Endothelial cell of umbilical vein (primary cell): Measurements from ENCODE around the gene LCOR. TPM values are rescaled to one million over a fixed set of nuclear protein-coding genes. Genes with fewer than 3 reads are reported as not detected.

Experiments used
- BruUV-seq: library from RNA; stranded (reverse); fragments of 400-500 nt; replicated peaks from 2 replicates; lab custom pipeline; 2021; lab: Mats Ljungman, UMichigan
- CTCF ChIA-PET: fragments of 300-600, 350-600 bp; sonication (Branson Sonifier 250); formaldehyde crosslinking; loops from one replicate; lab custom pipeline; 2021; ENCODE audit warnings: antibody characterized with exemption, inconsistent platforms; lab: Charles Lee
- POLR2A ChIA-PET: fragments of 300-600, 350-600 bp; sonication (Branson Sonifier 250); formaldehyde crosslinking; loops from one replicate; lab custom pipeline; 2021; ENCODE audit warnings: antibody characterized with exemption, inconsistent platforms; lab: Charles Lee
- DNase-seq: peaks from one replicate; pipeline ENCODE4 v3.0.0-alpha.2; 2011; ENCODE audit warnings: low read depth, low spot score
- FAIRE-seq: peaks from 2 replicates; lab custom pipeline; 2011; peaks lifted over from hg19 to GRCh38; lab: Jason Lieb, UNC
- H2AFZ ChIP-seq: 2 replicates; pipeline ENCODE4 v1.6.0; 2012; ENCODE audit warnings: low read depth, low read length, control low read depth, inconsistent platforms
- H3K27ac ChIP-seq: 2 replicates; pipeline ENCODE4 v1.5.1; 2011; ENCODE audit warnings: low read depth, mild to moderate bottlenecking, control low read depth, low read length, moderate library complexity; ENCODE audit not compliant: insufficient read depth
- H3K27me3 ChIP-seq, 2 experiments: 2 replicates each; pipeline versions ENCODE4 v1.6.0 to v1.6.1; 2011; ENCODE audit warnings: low read length in 2 of 2, mixed read lengths in 1 of 2; ENCODE audit not compliant: control insufficient read depth in 2 of 2, insufficient read depth in 2 of 2
- H3K36me3 ChIP-seq, 2 experiments: 2 replicates in 1 of 2; 3 replicates in 1 of 2; pipeline ENCODE4 v1.5.1; 2011; ENCODE audit warnings: low read length in 2 of 2, mild to moderate bottlenecking in 1 of 2, moderate library complexity in 1 of 2; ENCODE audit not compliant: control insufficient read depth in 2 of 2, insufficient read depth in 2 of 2; ENCODE audit errors: extremely low read depth in 1 of 2
- H3K4me1 ChIP-seq: 3 replicates; pipeline ENCODE4 v1.5.1; 2011; ENCODE audit warnings: mild to moderate bottlenecking, low read length; ENCODE audit not compliant: control insufficient read depth, insufficient read depth; ENCODE audit errors: extremely low read depth
- H3K4me2 ChIP-seq: 2 replicates; pipeline ENCODE4 v1.6.1; 2011; ENCODE audit warnings: low read length, control low read depth, mixed read lengths; ENCODE audit not compliant: insufficient read depth
- H3K4me3 ChIP-seq, 3 experiments: fragments of 200-600 bp in 1 of 3; sonication (generic), shearing (Covaris generic) in 1 of 3; replicated peaks in 1 of 3; 2 replicates each; pipeline ENCODE4 v1.5.1; 2011 to 2016; ENCODE audit warnings: control low read depth in 3 of 3, low read length in 3 of 3, mild to moderate bottlenecking in 2 of 3, inconsistent platforms in 1 of 3, low read depth in 1 of 3, moderate library complexity in 1 of 3; ENCODE audit not compliant: insufficient read depth in 1 of 3
- H3K79me2 ChIP-seq: 2 replicates; pipeline ENCODE4 v1.6.0; 2012; ENCODE audit warnings: low read length, inconsistent platforms; ENCODE audit not compliant: control insufficient read depth, insufficient read depth
- H3K9ac ChIP-seq: replicated peaks from 2 replicates; pipeline ENCODE3; 2011; ENCODE audit warnings: low read length, control low read depth; ENCODE audit not compliant: insufficient read depth; ENCODE audit errors: extremely low read depth
- H3K9me1 ChIP-seq: replicated peaks from 3 replicates; pipeline ENCODE4 v1.6.0; 2011; ENCODE audit warnings: mild to moderate bottlenecking, low read length; ENCODE audit not compliant: control insufficient read depth, insufficient read depth; ENCODE audit errors: extremely low read depth
- H3K9me3 ChIP-seq: replicated peaks from 2 replicates; pipeline ENCODE4 v1.5.1; 2012; ENCODE audit warnings: low read length, inconsistent platforms; ENCODE audit not compliant: control insufficient read depth, insufficient read depth
- H4K20me1 ChIP-seq: replicated peaks from 2 replicates; pipeline ENCODE3; 2011; ENCODE audit warnings: mild to moderate bottlenecking, low read length; ENCODE audit not compliant: control insufficient read depth, insufficient read depth; ENCODE audit errors: extremely low read depth
- CTCF ChIP-seq, 2 donors: IDR thresholded peaks; 1 replicate in 1 of 2; 2 replicates in 1 of 2; pipeline ENCODE4 v1.5.1; 2011; ENCODE audit warnings: low read length in 2 of 2, mild to moderate bottlenecking in 2 of 2, moderate library complexity in 2 of 2, control low read depth in 1 of 2, inconsistent platforms in 1 of 2, low read depth in 1 of 2; ENCODE audit not compliant: insufficient read depth in 1 of 2; ENCODE audit errors: extremely low read depth in 1 of 2
- EZH2 ChIP-seq: IDR thresholded peaks from 2 replicates; pipeline ENCODE4 v1.6.1; 2012; ENCODE audit warnings: borderline replicate concordance, low read depth, mild to moderate bottlenecking, moderate library complexity, low read length, inconsistent platforms; ENCODE audit not compliant: severe bottlenecking
- FOS ChIP-seq: IDR thresholded peaks from 2 replicates; pipeline ENCODE4 v1.6.1; 2011; ENCODE audit warnings: mild to moderate bottlenecking, low read length, moderate library complexity, borderline replicate concordance; ENCODE audit not compliant: insufficient read depth
- GATA2 ChIP-seq: IDR thresholded peaks from 2 replicates; pipeline ENCODE4 v1.7.0; 2011; ENCODE audit warnings: low read depth, mild to moderate bottlenecking, moderate library complexity, mixed read lengths, low read length; ENCODE audit not compliant: insufficient read length, insufficient read depth
- JUN ChIP-seq: IDR thresholded peaks from 2 replicates; pipeline ENCODE4 v1.6.1; 2011; ENCODE audit warnings: borderline replicate concordance, low read depth; ENCODE audit not compliant: insufficient read length, insufficient read depth
- MAX ChIP-seq: IDR thresholded peaks from 2 replicates; pipeline ENCODE4 v1.6.1; 2011; ENCODE audit not compliant: insufficient read depth, insufficient read length
- MYC ChIP-seq: IDR thresholded peaks from one replicate; pipeline ENCODE4 v1.6.1; 2011; ENCODE audit warnings: mild to moderate bottlenecking, low read depth, low read length
- POLR2A ChIP-seq: IDR thresholded peaks from 2 replicates; pipeline ENCODE4 v1.6.1; 2012; ENCODE audit warnings: low read depth, mild to moderate bottlenecking, control low read depth, low read length
- POLR2AphosphoS5 ChIP-seq: IDR thresholded peaks from 2 replicates; pipeline ENCODE4 v1.6.1; 2012; ENCODE audit warnings: low read depth, mild to moderate bottlenecking, control low read depth, low read length, moderate library complexity; ENCODE audit not compliant: insufficient read depth
- dilution Hi-C: fragments of 300-500 bp; cut with MboI; formaldehyde crosslinking; loops from one replicate; pipeline ENCODE4 v1.15.0; 2019; ENCODE audit warnings: low sequenced_read_pairs; ENCODE audit not compliant: extremely low pct_ligation_motif_present
- intact Hi-C: fragments of 100-400 bp; cut with micrococcal nuclease; formaldehyde crosslinking; loops from one replicate; pipeline ENCODE4 v1.10.0; 2022
- polyA plus RNA-seq, 4 experiments: library from polyadenylated mRNA; depleted of rRNA in 3 of 4; stranded (reverse) in 3 of 4; unstranded in 1 of 4; fragments of >200 nt; gene quantifications; 2 replicates each; pipeline versions ENCODE4 v1.2.1 to v1.2.3, GENCODE V29; 2011 to 2012; ENCODE audit warnings: missing spikeins in 1 of 4
- total RNA-seq: library from RNA; stranded (reverse); gene quantifications from 2 replicates; pipeline ENCODE4 v1.2.3, GENCODE V29; 2021

The LCOR gene
- total and polyA plus RNA-seq, 2 donors (not counting 3 experiments of a cell fraction or from before 2014, with no cell fraction given): 11.6 to 39.0 TPM

GRCh38 chr10:96826438-96826837, 5.7 kb upstream of the LCOR start:
- H3K4me2 ChIP-seq: no peak overlapping the region
- ChIA-PET CTCF (interaction anchor here (1.1 to 2.0 kb wide), 2 partner anchors 57 to 185 kb away, joined by 3 to 11 read pairs; no protein-coding TSS in a partner anchor), POLR2A (no interaction called here)
- peaks cover 0 to 4% of the 10 kb centered on the region in 2 experiments for H3K27me3 ChIP-seq
- H3K4me3 ChIP-seq: no peak overlapping the region
- no peak overlapping the region for H2AFZ ChIP-seq
- H3K27ac ChIP-seq: no peak overlapping the region
- no peaks in the 10 kb centered on the region for H4K20me1 ChIP-seq
- dilution Hi-C loops: no loop called here
- FAIRE-seq: no peak
- H3K4me1 ChIP-seq: peaks cover 4% of the 10 kb centered on the region
- no peaks in the 10 kb centered on the region for H3K9me1 ChIP-seq
- TF ChIP-seq GATA2 (no peak), CTCF (IDR thresholded peaks at IDR 0.05; ENCODE audit: extremely low read depth in 1 of 2, insufficient read depth in 1 of 2, low read depth in 1 of 2, low read length in 2 of 2) (no peak), POLR2AphosphoS5 (no peak), FOS (no peak), JUN (no peak), MAX (no peak), MYC (no peak), EZH2 (no peak), POLR2A (no peak)
- H3K9ac ChIP-seq: no peak overlapping the region
- H3K79me2 ChIP-seq: no peaks in the 10 kb centered on the region
- BruUV-seq: no TSS peak
- intact Hi-C loops: no loop called here
- no peaks in the 10 kb centered on the region for H3K9me3 ChIP-seq
- no peak for DNase-seq
- H3K36me3 ChIP-seq: no peaks in the 10 kb centered on the region
